D721Med (cell line): ENCODE data around the gene UBE2QL1.

Experiments
- DNase-seq: peaks from one replicate; pipeline ENCODE4 v3.0.0; 2011; ENCODE audit warnings: low spot score; ENCODE audit not compliant: insufficient read length
- FAIRE-seq: peaks from 2 replicates; lab custom pipeline; 2011; peaks lifted over from hg19 to GRCh38; lab: Jason Lieb, UNC
- CTCF ChIP-seq: IDR thresholded peaks from 2 replicates; pipeline ENCODE4 v1.5.1; 2012; ENCODE audit warnings: mild to moderate bottlenecking, control low read depth; ENCODE audit not compliant: insufficient read depth; ENCODE audit errors: missing control alignments

The UBE2QL1 gene

GRCh38 chr5:6417657-6418056 is 31.0 kb upstream of the UBE2QL1 start:
- no peak for FAIRE-seq
- no peak for TF ChIP-seq CTCF
- no peak for DNase-seq

GRCh38 chr5:6418679-6419276 is 29.9 kb upstream of the UBE2QL1 start:
- DNase-seq: no peak
- FAIRE-seq: no peak
- TF ChIP-seq CTCF: no peak

GRCh38 chr5:6419340-6419852 is 29.3 kb upstream of the UBE2QL1 start:
- no peak for FAIRE-seq
- TF ChIP-seq CTCF: no peak
- DNase-seq: no peak

- FAIRE-seq (no peak), DNase-seq (no peak)
- TF ChIP-seq CTCF: no peak
These were observed 25.1 kb upstream of the UBE2QL1 start for GRCh38 chr5:6423327-6424109.

GRCh38 chr5:6424110-6424659 is 24.5 kb upstream of the UBE2QL1 start:
- TF ChIP-seq CTCF: no peak
- FAIRE-seq (no peak), DNase-seq (no peak)

- no peak for FAIRE-seq
- DNase-seq: no peak
- TF ChIP-seq CTCF: no peak
These were observed 24.0 kb upstream of the UBE2QL1 start for GRCh38 chr5:6424700-6425099.

GRCh38 chr5:6427694-6428093 is 21.0 kb upstream of the UBE2QL1 start:
- FAIRE-seq (no peak), DNase-seq (no peak)
- no peak for TF ChIP-seq CTCF
